ENCODE measurements around the gene NADK. TPM values are rescaled to one million over a fixed set of nuclear protein-coding genes. Genes with fewer than 3 reads are reported as not detected.
"Not testable (repeated sequence)": the region's sequence is repeated elsewhere in the genome, so short reads cannot be mapped to it uniquely, and the experiment has no call there.

NADK gene
- polyA plus RNA-seq, 4 donors = 39.2 to 59.4 (median 44.3) TPM

DNA sequence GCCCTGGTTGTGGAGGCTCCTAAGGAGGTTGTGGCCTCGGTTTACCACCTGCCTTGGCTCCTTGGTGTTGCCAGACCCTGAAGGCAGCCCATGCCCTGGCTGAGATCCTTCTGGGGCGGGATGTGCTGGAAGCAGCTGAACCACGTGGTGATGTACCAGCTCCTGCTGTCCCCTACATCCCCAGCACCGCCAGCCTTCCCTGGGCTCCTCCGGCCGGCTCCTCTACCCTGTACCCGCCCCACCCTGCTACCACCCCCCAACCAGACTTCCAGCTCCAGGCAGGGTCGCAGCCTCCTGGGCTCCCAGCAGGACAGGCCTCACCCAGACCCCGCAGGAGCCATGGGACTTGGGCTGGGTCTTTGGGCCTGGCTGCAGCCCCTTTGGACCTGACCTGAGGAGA is 28.3 kb downstream of the NADK start:
- DNase-seq (ENCODE audit: low read depth in 4 of 4, low spot score in 3 of 4) = not testable (repeated sequence)

DNA sequence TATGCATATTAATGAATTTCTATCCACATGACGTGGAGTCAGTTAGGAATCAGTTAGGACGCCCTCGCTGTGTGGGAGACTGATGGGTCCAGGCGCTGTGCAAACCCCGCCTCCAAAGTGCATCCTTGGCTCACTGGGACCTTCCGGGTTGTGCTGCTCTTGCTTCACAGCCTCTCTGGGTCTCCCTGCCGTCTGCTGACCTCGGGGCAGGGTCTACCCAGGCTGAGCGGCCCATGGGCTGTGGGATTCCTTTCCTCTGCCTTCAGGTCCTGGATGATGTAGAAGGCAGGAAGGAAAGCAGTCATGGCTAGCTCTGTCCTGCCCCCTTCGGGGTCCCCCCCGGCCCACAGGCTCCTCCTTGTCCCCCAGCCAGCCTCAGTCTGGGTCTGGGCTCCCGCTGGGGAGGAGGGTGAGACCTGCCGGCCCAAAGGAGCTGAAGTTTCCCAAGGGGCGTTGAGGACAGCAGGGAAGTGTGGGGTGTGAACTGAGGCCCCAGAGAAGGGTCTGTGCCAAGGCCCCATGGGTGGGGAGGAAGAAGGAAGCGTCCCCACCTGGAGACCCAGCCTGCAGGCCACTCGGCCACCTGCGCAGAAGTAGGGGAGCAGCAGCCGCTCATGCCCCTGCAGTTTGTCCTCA is 29.5 kb downstream of the NADK start:
- DNase-seq (ENCODE audit: low read depth in 4 of 4, low spot score in 3 of 4) = no peak

DNA sequence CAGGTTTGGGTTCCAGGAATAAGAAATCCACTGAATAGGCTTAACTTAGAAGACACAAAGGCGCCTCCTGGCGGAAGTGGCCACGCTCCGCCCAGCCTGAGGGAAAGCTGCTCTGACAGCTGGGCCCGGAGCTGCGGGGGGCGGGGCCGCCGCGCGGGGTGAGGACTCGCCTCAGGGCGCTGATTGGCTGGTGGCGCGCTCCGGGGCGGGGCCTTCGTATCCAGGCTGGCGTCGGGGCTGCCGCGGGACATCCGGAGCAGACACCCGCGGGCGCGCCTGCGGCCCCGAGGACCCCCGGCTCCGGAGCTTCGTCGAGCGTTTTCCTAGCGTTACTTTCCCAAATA is 31.7 kb downstream of the NADK start:
- not testable (repeated sequence) for DNase-seq (ENCODE audit: low read depth in 4 of 4, low spot score in 3 of 4)

DNA sequence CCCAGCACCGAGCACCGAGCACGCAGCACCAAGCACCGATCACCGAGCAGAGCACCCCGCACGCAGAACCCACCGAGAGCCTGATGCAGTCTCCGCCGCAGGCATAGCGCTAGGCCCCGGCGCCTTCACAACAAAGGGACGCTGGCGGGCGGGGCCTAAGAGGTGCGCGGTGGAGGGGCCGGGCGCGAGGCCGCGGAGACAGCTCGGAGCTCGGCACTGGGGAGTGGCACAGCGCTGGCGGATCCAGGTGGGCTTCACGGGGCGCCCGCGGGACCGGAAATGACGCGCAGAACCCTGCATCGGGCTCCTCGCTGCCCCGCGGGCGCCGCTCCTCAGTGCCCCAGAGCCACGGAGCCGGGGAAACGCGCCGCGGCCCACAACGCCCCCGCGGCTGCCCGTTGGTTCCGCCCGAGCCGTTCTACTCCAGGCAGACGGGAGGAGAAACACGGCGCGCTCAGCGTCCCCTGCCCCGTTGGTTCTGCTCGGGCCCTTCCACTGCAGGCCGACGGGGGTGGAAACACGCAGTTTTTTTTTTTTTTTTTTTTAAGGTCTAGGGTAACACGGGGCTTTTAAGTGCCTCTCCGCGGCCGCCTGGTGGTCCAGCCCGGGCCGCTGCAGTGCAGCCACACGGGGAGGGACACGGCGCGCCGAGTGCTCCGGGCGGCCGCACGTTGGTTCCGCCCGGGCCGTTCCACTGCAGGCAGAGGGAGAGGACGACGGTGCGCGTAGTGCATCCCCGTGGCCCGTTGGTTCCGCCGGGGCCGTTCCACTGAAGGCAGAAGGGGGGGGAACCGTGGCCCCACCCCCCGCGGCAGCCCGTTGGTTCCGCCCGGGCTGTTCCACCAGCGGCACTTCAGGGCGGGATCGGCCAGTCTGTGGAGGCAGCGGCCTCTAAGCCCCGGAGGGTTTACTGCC is 32.4 kb downstream of the NADK start:
- peak in 3 of 4 donors; percentile 30 to 69 (median 60) for DNase-seq (ENCODE audit: low read depth in 4 of 4, low spot score in 3 of 4)

DNA sequence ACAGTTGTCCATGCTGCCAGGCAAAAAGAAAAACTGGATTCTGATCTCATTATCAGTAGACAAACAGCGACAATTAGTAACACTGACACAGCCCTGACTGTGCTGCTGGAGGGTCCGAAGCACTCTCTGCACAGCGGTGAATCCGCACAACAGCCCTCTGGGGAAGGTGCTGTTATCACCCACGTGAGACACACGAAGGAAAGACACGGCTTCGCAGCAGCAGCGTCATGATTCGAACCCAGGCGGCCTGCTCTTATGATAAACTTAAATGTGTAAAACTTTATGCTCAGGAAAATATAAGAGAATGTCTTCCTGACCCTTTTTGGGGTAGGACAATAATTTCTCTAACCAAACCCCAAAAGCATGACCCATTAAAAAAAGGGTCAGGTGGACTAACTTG is 35.7 kb downstream of the NADK start:
- not testable (repeated sequence) for DNase-seq (ENCODE audit: low read depth in 4 of 4, low spot score in 3 of 4)

DNA sequence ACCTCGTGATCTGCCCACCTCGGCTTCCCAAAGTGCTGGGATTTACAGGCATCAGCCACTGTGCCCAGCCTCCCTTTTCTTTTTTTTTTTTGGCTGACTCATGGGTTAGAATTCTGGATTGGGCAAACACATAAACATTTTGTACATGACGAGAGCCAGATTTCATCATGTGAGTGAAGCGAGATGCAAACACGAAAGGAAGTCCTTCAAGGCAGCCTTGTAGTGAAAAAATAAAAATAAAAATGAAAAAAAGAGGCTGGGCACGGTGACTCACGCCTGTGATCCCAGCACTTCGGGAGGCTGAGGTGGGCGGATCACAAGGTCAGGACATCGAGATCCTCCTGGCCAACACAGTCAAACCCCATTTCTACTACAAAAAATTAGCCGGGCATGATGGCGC is 37.3 kb downstream of the NADK start:
- not testable (repeated sequence) for DNase-seq (ENCODE audit: low read depth in 4 of 4, low spot score in 3 of 4)

DNA sequence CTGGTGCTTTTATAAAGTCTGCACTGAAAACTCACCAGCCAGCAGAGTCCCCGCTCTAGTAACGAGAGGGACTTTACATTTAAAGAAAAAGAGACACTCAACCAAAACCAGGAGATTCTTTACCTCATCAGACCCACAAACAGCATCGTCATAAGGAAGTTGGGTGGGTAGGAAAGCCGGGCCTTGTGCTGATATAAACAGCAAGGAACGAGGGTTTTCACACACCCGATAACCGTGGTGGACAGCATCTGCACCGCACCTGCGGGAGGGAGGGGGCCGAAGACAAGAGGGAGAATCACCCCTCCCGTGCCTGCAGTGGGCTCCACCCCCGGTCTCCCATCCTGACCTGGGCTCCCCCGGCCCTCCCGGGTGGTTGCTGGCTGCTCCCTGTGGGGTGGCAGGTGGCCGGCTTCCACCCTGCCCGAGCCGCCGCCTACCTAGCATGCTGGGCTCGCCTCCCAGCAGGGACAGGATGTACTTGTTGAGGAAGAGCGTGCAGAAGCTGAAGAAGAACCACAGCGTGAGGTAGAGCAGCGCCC is 39.4 kb downstream of the NADK start:
- DNase-seq (ENCODE audit: low read depth in 4 of 4, low spot score in 3 of 4) = not testable (repeated sequence)

DNA sequence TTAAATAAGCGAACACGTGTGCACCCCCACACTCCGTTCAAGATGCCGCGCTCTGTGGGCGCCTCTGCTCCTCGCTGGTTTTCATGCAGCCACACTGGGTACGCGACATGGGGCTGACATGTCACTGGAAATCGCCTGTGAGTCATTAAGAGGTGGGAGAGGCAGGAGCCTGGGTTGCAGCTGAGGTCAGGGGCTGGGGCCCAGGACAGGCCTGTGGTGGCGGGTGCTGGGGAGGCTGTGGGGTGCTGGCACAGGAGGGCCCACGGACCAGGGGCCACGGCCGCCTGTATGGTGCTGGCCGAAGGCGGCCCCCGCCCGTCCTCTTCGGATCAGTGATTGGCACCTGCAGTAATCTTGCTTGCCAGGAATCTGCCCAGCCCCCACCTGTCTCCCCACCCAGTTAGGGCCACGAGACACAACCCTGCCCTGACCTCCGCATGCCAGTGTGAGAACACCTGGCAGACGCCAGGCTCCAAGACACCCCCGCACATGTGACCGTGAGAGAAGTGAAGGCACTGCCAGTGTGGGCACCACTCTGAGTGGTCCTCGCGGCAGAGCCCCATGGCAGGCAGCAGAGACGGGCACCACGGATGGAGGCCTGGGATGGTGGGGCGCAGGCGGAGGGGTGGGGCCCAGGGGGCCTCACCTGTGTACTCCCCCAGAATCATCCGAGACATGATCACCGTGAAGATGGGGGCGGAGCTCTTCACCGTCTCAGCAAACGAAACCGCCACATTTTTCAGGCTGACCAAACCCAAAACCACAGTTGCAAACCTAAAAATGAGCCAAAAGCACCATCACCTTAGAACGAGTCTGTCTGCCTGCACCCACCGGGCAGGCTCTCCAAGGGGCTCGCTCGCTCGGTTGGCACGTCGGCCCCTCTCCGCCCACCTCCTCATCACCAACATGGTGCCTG is 40.3 kb downstream of the NADK start:
- DNase-seq (ENCODE audit: low read depth in 4 of 4, low spot score in 3 of 4) = not testable (repeated sequence)

DNA sequence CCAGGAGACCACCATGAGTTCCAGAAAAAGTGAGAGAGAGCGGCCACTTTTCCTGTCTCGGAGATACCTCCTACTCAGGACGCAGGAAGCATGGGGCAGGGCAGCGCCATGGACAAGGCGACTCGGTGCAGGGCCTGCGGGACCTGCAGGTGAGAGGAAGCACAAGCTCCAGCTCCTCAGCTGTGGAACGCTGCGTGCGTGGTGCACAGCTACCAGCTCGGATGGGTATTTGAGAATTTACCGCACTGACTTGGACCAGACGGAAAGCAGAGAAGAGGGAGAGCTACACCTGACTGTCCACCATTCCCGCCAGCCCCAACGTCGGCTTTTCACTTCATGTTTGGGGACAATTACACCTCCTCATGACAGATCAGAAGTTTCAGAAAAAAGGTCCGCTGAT is 45.9 kb downstream of the NADK start:
- no peak for DNase-seq (ENCODE audit: low read depth in 4 of 4, low spot score in 3 of 4)

DNA sequence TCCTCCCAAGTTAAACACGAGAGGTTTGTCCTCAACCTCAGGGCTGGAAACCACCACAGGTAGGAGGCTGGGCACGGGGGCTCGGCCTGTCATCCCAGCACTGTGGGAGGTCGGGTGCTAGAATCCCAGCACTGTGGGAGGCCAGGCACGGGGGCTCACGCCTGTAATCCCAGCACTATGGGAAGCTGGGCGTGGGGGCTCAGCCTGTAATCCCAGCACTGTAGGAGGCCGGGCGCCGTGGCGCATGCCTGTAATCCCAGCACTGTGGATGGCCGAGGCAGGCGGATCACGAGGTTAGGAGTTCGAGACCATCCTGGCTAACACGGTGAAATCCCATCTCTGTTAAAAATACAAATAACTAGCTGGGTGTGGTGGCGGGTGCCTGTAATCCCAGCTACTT is 47.4 kb downstream of the NADK start:
- no peak for DNase-seq (ENCODE audit: low read depth in 4 of 4, low spot score in 3 of 4)

DNA sequence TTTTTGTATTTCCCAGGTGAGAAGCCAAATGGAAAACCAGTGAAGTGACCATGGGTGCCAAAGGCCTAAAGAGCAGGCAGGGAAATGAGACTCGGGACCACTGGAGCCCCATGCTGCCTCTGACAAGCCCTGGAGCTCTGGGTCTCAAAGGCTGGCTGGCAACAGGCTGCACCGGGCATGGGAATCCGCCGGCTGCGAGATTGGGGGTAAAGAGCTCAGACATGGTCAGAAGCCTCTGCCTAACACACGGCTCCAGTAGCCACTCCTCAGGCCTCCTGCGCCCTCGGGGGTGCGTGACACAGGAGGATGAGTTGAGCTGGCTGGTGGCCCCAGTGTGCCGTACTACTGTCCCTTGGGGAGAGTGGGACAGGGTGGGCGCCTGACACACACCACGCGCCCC is 48.0 kb downstream of the NADK start:
- not testable (repeated sequence) for DNase-seq (ENCODE audit: low read depth in 4 of 4, low spot score in 3 of 4)

DNA sequence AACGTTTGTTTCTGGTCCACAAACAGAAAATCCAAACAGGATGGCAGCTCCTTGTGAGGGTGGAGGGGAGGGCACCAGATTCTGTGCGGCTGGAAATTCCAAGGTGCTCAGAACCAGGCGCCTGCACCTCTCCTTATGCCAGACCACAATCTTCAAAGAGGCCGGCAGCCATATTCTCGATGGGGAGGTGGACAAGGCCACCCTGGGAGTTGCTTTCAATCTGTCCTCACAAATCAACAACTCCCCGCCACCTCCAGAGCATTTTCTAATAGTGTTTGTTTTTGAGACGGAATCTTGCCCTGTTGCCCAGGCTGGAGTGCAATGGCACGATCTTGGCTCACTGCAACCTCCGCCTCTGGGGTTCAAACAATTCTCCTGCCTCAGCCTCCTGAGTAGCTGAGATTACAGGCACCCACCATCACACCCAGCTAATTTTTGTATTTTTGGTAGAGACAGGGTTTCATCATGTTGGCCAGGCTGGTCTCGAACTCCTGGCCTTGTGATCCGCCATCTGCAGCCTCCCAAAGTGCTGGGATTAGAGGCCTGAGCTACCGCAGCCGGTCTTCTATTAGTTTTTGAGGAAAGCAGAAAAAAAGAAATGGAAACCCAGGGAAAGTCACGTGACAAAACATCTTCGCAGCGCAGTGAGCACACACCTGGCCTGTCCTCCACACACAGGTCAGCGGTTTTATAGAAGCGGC is 49.0 kb downstream of the NADK start:
- DNase-seq (ENCODE audit: low read depth in 4 of 4, low spot score in 3 of 4) = not testable (repeated sequence)

DNA sequence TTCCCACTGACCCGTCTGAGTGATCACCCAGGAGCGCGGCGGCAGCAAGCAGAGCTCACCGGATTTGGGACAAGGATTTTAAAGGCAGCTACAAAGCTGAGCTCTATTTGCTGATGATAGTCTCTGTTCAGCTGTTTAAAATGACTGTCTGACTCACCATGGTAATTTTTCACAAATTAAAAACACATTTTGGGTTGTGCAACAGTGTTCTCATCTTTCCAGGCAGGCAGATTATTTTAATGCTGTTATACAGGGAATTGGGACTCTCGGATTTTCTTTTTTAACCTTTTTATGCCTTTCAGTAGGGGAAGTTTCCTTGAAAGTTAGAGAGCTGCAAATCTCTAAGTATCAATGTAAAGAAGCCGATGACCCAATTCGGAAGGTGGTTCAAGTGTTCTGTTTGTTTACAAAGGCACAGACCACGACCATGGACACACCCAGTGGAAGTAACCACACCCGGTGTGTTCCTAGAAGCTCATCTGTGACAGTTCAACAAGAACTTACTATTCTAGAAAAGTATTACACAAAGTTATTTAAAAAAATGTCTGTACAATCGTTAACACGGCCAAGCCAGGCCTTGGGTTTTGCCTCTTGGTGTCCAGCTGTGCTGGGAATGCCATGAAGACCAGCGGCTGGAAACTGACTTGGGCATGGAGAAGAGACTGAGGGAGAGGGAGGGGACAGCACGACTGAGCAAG is 49.8 kb downstream of the NADK start:
- not testable (repeated sequence) for DNase-seq (ENCODE audit: low read depth in 4 of 4, low spot score in 3 of 4)

DNA sequence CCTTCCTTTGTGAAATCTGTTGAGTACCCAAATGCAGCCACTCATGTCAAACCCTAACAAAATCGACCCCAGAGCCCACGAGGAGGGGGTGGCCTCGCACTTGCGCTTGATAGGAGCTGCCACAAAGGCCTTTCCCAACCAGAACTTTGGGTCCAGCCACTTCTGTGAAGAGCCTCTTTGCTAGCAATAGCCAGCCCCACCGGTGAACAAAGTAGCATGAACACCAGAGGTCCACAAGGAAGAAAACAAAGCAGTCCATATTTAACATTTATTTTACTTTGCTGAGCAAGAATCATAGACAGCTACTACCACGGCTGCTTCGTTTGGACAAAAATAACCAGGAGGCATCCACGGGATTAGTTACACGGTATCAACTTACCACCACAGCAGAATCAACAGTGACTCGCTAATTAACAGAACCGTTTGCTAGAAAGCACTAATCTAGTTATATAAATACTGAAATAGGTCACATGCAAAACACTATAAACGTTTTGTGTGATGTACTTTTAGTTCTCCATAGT is 51.1 kb downstream of the NADK start:
- DNase-seq (ENCODE audit: low read depth in 4 of 4, low spot score in 3 of 4) = not testable (repeated sequence)

DNA sequence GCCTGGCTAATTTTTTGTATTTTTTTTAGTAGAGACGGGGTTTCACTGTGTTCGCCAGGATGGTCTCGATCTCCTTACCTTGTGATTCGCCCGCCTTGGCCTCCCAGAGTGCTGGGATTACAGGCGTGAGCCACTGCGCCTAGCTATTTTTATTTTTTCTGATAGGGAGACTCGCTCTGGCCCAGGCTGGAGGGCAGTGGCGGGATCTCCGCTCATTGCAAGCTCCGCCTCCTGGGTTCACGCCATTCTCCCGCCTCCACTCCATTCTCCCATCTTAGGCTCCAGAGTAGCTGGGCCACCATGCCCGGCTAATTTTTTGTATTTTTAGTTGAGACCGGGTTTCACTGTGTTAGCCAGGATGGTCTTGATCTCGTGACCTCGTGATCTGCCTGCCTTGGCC is 52.2 kb downstream of the NADK start:
- not testable (repeated sequence) for DNase-seq (ENCODE audit: low read depth in 4 of 4, low spot score in 3 of 4)

DNA sequence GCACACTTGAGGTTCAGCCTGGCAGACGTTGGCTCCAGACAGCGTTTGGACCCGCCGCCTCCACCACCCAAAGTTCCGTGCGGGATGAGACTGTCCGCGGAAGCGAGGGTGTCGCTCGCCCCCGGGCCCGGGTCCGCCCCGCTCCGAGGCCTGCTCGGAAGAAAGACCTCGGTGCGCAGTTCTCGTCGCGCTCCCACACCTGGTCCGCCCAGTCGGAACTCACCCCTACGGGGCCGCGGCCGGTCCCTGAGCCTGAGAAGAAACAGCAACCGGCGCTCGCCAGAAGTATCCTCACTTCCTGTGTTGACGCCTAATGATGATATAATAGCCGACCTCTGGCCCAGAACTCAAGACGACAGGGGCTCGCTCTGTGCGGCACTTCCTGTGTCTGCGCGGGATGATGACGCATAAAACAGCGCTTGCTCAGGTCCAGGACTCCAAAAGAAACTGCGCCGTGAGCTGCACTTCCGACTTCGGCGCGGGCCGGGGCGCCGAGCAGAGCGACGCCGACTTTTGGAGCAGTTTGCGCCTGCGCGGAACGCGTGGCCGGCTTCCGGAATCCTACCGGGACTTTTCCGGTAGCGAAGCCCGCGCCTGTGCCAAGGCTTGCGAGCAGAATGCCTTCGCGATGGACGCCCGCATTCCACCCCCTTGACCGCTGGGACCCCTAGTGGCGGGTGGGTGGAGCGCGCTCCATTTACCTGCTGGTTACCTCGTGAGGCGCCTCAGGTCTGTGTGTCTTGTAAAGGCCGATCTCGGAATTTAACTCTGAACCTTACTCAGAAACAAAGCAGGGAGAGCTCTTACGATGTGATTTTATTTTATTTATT is 54.0 kb downstream of the NADK start, which contains the start of gene CDK11A:
CDK11A (minus strand) TSS at position 323 of the 830 bp plus-strand sequence. CDS start 1,539 bp downstream, outside the sequence.
- DNase-seq (ENCODE audit: low read depth in 4 of 4, low spot score in 3 of 4) = peak; percentile 98 to 100 (median 99)

DNA sequence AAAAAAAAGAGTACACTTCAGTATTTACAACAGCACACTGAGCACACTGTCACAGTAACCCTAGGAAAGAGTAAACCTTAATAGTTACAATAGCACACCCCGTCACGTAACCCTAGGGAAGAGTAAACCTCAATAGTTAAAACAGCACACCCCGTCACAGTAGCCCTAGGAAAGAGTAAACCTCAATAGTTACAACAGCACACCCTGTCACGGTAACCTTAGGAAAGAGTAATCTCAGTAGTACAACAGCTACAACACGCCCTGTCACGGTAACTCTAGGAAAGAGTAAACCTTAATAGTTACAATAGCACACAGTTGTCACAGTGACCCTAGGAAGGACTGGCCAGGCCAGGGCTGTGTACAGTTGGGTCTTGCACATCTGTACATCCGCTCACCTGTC is 57.1 kb downstream of the NADK start:
- no peak for DNase-seq (ENCODE audit: low read depth in 4 of 4, low spot score in 3 of 4)
